T-helper 1 cell treated with Interleukin-12 subunit alpha and Interleukin-12 subunit beta and Interleukin-4 antibody, amounts not matched to agents 30 μg/mL and 1 μg/mL, for 36 hours (primary cell): ENCODE measurements around the gene CCNI.
"Not testable (repeated sequence)": the region's sequence is repeated elsewhere in the genome, so short reads cannot be mapped to it uniquely, and the experiment has no call there.

Source experiments
- H3K27ac Mint-ChIP-seq: one replicate; pipeline ENCODE4 v1.8.0; 2021; ENCODE audit warnings: mild to moderate bottlenecking, mixed read lengths
- H3K27me3 Mint-ChIP-seq: one replicate; pipeline ENCODE4 v1.8.0; 2021; ENCODE audit warnings: low read depth, mixed read lengths
- H3K36me3 Mint-ChIP-seq: one replicate; pipeline ENCODE4 v1.8.0; 2021; ENCODE audit warnings: low read depth, mixed read lengths
- H3K4me1 Mint-ChIP-seq: one replicate; pipeline ENCODE4 v1.8.0; 2021; ENCODE audit warnings: low read depth, mixed read lengths
- H3K4me3 Mint-ChIP-seq: one replicate; pipeline ENCODE4 v1.8.0; 2021; ENCODE audit warnings: mild to moderate bottlenecking, moderate library complexity, mixed read lengths
- H3K9me3 Mint-ChIP-seq: one replicate; pipeline ENCODE4 v1.8.0; 2021; ENCODE audit warnings: mixed read lengths

CCNI gene

GRCh38 chr4:77095101-77095821, 19.5 kb upstream of the CCNI start:
- no peaks in the 10 kb centered on the region for H3K36me3 Mint-ChIP-seq
- H3K27ac Mint-ChIP-seq: no peak overlapping the region
- no peaks in the 10 kb centered on the region for H3K27me3 Mint-ChIP-seq
- H3K4me3 Mint-ChIP-seq: no peak overlapping the region
- H3K4me1 Mint-ChIP-seq: peaks cover 8% of the 10 kb centered on the region
- no peaks in the 10 kb centered on the region for H3K9me3 Mint-ChIP-seq

GRCh38 chr4:77094496-77094895, 18.7 kb upstream of the CCNI start:
- no peak overlapping the region for H3K27ac Mint-ChIP-seq
- no peak overlapping the region for H3K4me3 Mint-ChIP-seq
- H3K27me3 Mint-ChIP-seq: no peaks in the 10 kb centered on the region
- H3K4me1 Mint-ChIP-seq: peaks cover 4% of the 10 kb centered on the region
- H3K36me3 Mint-ChIP-seq: no peaks in the 10 kb centered on the region
- no peaks in the 10 kb centered on the region for H3K9me3 Mint-ChIP-seq

- no peak overlapping the region for H3K4me3 Mint-ChIP-seq
- no peaks in the 10 kb centered on the region for H3K27me3 Mint-ChIP-seq
- H3K36me3 Mint-ChIP-seq: no peaks in the 10 kb centered on the region
- H3K4me1 Mint-ChIP-seq: peaks cover 4% of the 10 kb centered on the region
- H3K9me3 Mint-ChIP-seq: no peaks in the 10 kb centered on the region
- H3K27ac Mint-ChIP-seq: no peak overlapping the region
Measured at GRCh38 chr4:77093401-77093800, 17.6 kb upstream of the CCNI start.

GRCh38 chr4:77092975-77093374, 17.2 kb upstream of the CCNI start:
- no peak overlapping the region for H3K27ac Mint-ChIP-seq
- H3K27me3 Mint-ChIP-seq: no peaks in the 10 kb centered on the region
- H3K36me3 Mint-ChIP-seq: no peaks in the 10 kb centered on the region
- H3K9me3 Mint-ChIP-seq: no peaks in the 10 kb centered on the region
- peaks cover 4% of the 10 kb centered on the region for H3K4me1 Mint-ChIP-seq
- no peak overlapping the region for H3K4me3 Mint-ChIP-seq

- H3K4me1 Mint-ChIP-seq: no peaks in the 10 kb centered on the region
- peaks cover 4% of the 10 kb centered on the region for H3K9me3 Mint-ChIP-seq
- H3K27ac Mint-ChIP-seq: no peak overlapping the region
- H3K27me3 Mint-ChIP-seq: no peaks in the 10 kb centered on the region
- no peak overlapping the region for H3K4me3 Mint-ChIP-seq
- H3K36me3 Mint-ChIP-seq: peaks cover 3% of the 10 kb centered on the region
Measured at GRCh38 chr4:77089866-77090265, 14.1 kb upstream of the CCNI start.

GRCh38 chr4:77087027-77087426, 11.2 kb upstream of the CCNI start:
- H3K27me3 Mint-ChIP-seq, H3K4me3 Mint-ChIP-seq, H3K9me3 Mint-ChIP-seq: not testable (repeated sequence)

GRCh38 chr4:77084019-77084639, 8.3 kb upstream of the CCNI start:
- Mint-ChIP-seq H3K9me3 (peaks cover 4% of the 10 kb centered on the region), H3K27me3 (no peaks in the 10 kb centered on the region), H3K36me3 (peaks cover 4% of the 10 kb centered on the region), H3K4me1 (peaks cover 6% of the 10 kb centered on the region), H3K27ac (no peak overlapping the region), H3K4me3 (no peak overlapping the region)

More at GRCh38 chr4:77087027-77087426, 11.2 kb upstream of the CCNI start:
- not testable (repeated sequence) for H3K4me1 Mint-ChIP-seq, H3K27ac Mint-ChIP-seq, H3K36me3 Mint-ChIP-seq

- H3K4me1 Mint-ChIP-seq: peaks cover 7% of the 10 kb centered on the region
- H3K36me3 Mint-ChIP-seq: peaks cover 6% of the 10 kb centered on the region
- H3K4me3 Mint-ChIP-seq: no peak overlapping the region
- H3K27me3 Mint-ChIP-seq: no peaks in the 10 kb centered on the region
- no peak overlapping the region for H3K27ac Mint-ChIP-seq
- H3K9me3 Mint-ChIP-seq: peaks cover 4% of the 10 kb centered on the region
Measured at GRCh38 chr4:77082886-77083608, 7.3 kb upstream of the CCNI start.

GRCh38 chr4:77080806-77081205, 5.0 kb upstream of the CCNI start:
- H3K9me3 Mint-ChIP-seq, H3K4me3 Mint-ChIP-seq, H3K27me3 Mint-ChIP-seq, H3K27ac Mint-ChIP-seq: not testable (repeated sequence)
- H3K36me3 Mint-ChIP-seq: peaks cover 11% of the 10 kb centered on the region
- peaks cover 21% of the 10 kb centered on the region for H3K4me1 Mint-ChIP-seq

GRCh38 chr4:77079281-77079680, 3.5 kb upstream of the CCNI start:
- peak overlapping the region; percentile 49 for H3K27ac Mint-ChIP-seq

GRCh38 chr4:77078401-77078800, 2.6 kb upstream of the CCNI start:
- Mint-ChIP-seq H3K4me1 (peaks cover 23% of the 10 kb centered on the region), H3K27me3 (peaks cover 4% of the 10 kb centered on the region), H3K36me3 (peaks cover 7% of the 10 kb centered on the region), H3K9me3 (no peaks in the 10 kb centered on the region), H3K4me3 (no peak overlapping the region), H3K27ac (no peak overlapping the region)

More at GRCh38 chr4:77079281-77079680, 3.5 kb upstream of the CCNI start:
- H3K36me3 Mint-ChIP-seq: peaks cover 7% of the 10 kb centered on the region
- no peak overlapping the region for H3K4me3 Mint-ChIP-seq
- H3K4me1 Mint-ChIP-seq: peaks cover 23% of the 10 kb centered on the region
- no peaks in the 10 kb centered on the region for H3K9me3 Mint-ChIP-seq
- H3K27me3 Mint-ChIP-seq: peaks cover 4% of the 10 kb centered on the region

- Mint-ChIP-seq H3K9me3 (no peaks in the 10 kb centered on the region), H3K27ac (peak overlapping the region; percentile 100), H3K36me3 (peaks cover 7% of the 10 kb centered on the region), H3K27me3 (peaks cover 4% of the 10 kb centered on the region), H3K4me1 (peaks cover 24% of the 10 kb centered on the region), H3K4me3 (peak overlapping the region; percentile 97)
Measured at GRCh38 chr4:77076889-77077635, 1.3 kb upstream of the CCNI start.

GRCh38 chr4:77074981-77075855, 571 bp downstream of the CCNI start:
- Mint-ChIP-seq H3K9me3 (no peaks in the 10 kb centered on the region), H3K27me3 (peaks cover 4% of the 10 kb centered on the region), H3K4me1 (peaks cover 33% of the 10 kb centered on the region), H3K4me3 (peak overlapping the region; percentile 97), H3K27ac (peak overlapping the region; percentile 100), H3K36me3 (peaks cover 13% of the 10 kb centered on the region)
